ENCODE data around the gene CYP4F22. TPM values are rescaled to one million over a fixed set of nuclear protein-coding genes. Genes with fewer than 3 reads are reported as not detected.
"Not testable (repeated sequence)": the region's sequence is repeated elsewhere in the genome, so short reads cannot be mapped to it uniquely, and the experiment has no call there.

Gene CYP4F22
- total and polyA plus RNA-seq, 10 of the 15 experiments (the other 5 are each of a cell fraction or from before 2014, with no cell fraction given): not detected

DNA sequence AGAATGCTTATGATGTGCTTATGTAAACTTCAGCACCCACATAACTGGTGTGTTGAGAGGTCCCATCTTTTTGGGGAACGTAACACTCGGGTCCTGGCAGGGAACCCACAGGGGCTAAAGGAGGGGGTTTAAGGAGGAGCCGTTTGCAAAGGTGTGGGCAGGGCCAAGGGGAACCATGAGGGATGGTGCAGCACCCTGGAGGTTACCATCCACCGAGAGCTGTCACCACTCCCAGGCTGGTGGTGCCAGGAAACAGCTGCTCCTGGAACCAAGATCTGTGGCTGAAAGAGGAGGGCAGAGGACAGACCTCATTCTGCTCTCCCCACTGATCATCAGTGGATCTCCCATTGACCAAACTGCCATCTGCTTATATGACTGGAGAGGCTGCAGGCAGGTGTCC, 83.5 kb downstream of the CYP4F22 start (continued):
- no peak for TF ChIP-seq TCF3 (IDR thresholded peaks at IDR 0.05; ENCODE audit: borderline replicate concordance, insufficient read depth, low read depth, low read length)
- no peak for TF ChIP-seq POLR2AphosphoS2 (IDR thresholded peaks at IDR 0.05; ENCODE audit: low read depth, low read length)
- no peak for TF ChIP-seq BHLHE40 (IDR thresholded peaks at IDR 0.05; ENCODE audit: borderline replicate concordance in 1 of 2, low read depth in 2 of 2, low read length in 1 of 2)
- TF ChIP-seq, protein P1, sequence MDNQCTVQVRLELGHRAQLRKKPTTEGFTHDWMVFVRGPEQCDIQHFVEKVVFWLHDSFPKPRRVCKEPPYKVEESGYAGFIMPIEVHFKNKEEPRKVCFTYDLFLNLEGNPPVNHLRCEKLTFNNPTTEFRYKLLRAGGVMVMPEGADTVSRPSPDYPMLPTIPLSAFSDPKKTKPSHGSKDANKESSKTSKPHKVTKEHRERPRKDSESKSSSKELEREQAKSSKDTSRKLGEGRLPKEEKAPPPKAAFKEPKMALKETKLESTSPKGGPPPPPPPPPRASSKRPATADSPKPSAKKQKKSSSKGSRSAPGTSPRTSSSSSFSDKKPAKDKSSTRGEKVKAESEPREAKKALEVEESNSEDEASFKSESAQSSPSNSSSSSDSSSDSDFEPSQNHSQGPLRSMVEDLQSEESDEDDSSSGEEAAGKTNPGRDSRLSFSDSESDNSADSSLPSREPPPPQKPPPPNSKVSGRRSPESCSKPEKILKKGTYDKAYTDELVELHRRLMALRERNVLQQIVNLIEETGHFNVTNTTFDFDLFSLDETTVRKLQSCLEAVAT (IDR thresholded peaks at IDR 0.05): no peak
- TF ChIP-seq ZNF24 (IDR thresholded peaks at IDR 0.05): no peak
- TF ChIP-seq HDAC2 (IDR thresholded peaks at IDR 0.05): no peak
- TF ChIP-seq, protein P2, sequence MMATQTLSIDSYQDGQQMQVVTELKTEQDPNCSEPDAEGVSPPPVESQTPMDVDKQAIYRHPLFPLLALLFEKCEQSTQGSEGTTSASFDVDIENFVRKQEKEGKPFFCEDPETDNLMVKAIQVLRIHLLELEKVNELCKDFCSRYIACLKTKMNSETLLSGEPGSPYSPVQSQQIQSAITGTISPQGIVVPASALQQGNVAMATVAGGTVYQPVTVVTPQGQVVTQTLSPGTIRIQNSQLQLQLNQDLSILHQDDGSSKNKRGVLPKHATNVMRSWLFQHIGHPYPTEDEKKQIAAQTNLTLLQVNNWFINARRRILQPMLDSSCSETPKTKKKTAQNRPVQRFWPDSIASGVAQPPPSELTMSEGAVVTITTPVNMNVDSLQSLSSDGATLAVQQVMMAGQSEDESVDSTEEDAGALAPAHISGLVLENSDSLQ (IDR thresholded peaks at IDR 0.05): no peak
- no peak for TF ChIP-seq HDAC6 (IDR thresholded peaks at IDR 0.05; ENCODE audit: unreplicated experiment)

GRCh38 chr19:15592506-15592905, 84.2 kb downstream of the CYP4F22 start:
- CTCF ChIA-PET; H3K4me2 ChIP-seq (ENCODE audit: control insufficient read depth, insufficient read depth); H3K4me3 ChIP-seq; RAD21 ChIA-PET (ENCODE audit: unreplicated experiment); H3K27me3 ChIP-seq (replicated peaks in 1 of 2; ENCODE audit: control insufficient read depth in 2 of 2, insufficient read depth in 2 of 2, low read length in 1 of 2); H2AFZ ChIP-seq (ENCODE audit: control insufficient read depth, low read depth, low read length); in situ Hi-C loops (cut with MboI); H3K4me1 ChIP-seq (ENCODE audit: control insufficient read depth, insufficient read depth, low read length); DNase-seq (ENCODE audit: low read depth, low spot score); POLR2A ChIA-PET; H4K20me1 ChIP-seq (ENCODE audit: control insufficient read depth, insufficient read depth); H3K79me2 ChIP-seq (ENCODE audit: control insufficient read depth, insufficient read depth, low read length); H3K27ac ChIP-seq (ENCODE audit: control insufficient read depth, insufficient read depth); H3K36me3 ChIP-seq (ENCODE audit: control insufficient read depth in 2 of 2, insufficient read depth in 2 of 2, low read length in 1 of 2); H3K9ac ChIP-seq (ENCODE audit: control insufficient read depth, insufficient read depth, low read length); intact Hi-C loops (cut with micrococcal nuclease; ENCODE audit: unreplicated experiment); BruUV-seq (replicated peaks); H3K9me3 ChIP-seq (replicated peaks; ENCODE audit: control insufficient read depth, insufficient read depth, low read length); ATAC-seq; FAIRE-seq; SMC1A ChIA-PET (ENCODE audit: uncharacterized antibody, unreplicated experiment): not testable (repeated sequence)
- WGBS (ENCODE audit: insufficient coverage, insufficient replicate concordance, low lambda C conversion rate, missing lambda C conversion rate): 2% methylated on average over 5 of the region's 5 CpGs

DNA sequence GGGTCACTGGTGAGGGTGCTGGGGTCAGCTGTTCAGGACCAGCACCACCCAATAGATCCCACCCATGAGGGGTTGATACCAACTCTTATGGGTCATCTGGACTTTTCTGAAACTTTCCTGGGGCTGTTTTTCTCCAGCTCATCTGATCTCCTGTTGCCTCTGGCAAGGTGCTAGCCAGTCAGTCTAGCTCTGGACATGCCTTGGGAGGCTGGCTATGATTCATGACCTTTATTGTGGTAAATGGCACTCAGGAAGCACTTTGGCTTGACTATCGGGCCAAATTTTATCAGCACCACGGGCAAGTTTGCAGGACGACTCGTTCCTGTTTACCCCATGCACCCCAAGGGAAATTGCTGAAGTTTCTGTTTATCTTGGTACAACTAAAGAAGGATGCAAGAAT, 85.4 kb downstream of the CYP4F22 start:
- ATAC-seq; SMC1A ChIA-PET (ENCODE audit: uncharacterized antibody, unreplicated experiment); H3K36me3 ChIP-seq (ENCODE audit: control insufficient read depth in 2 of 2, insufficient read depth in 2 of 2, low read length in 1 of 2); H4K20me1 ChIP-seq (ENCODE audit: control insufficient read depth, insufficient read depth); BruUV-seq (replicated peaks); CTCF ChIA-PET; H3K27me3 ChIP-seq (replicated peaks in 1 of 2; ENCODE audit: control insufficient read depth in 2 of 2, insufficient read depth in 2 of 2, low read length in 1 of 2); H3K9me3 ChIP-seq (replicated peaks; ENCODE audit: control insufficient read depth, insufficient read depth, low read length); H3K4me1 ChIP-seq (ENCODE audit: control insufficient read depth, insufficient read depth, low read length); H3K79me2 ChIP-seq (ENCODE audit: control insufficient read depth, insufficient read depth, low read length); H3K4me3 ChIP-seq; POLR2A ChIA-PET; DNase-seq (ENCODE audit: low read depth, low spot score); H3K27ac ChIP-seq (ENCODE audit: control insufficient read depth, insufficient read depth); in situ Hi-C loops (cut with MboI); RAD21 ChIA-PET (ENCODE audit: unreplicated experiment); H3K9ac ChIP-seq (ENCODE audit: control insufficient read depth, insufficient read depth, low read length); intact Hi-C loops (cut with micrococcal nuclease; ENCODE audit: unreplicated experiment); FAIRE-seq; H2AFZ ChIP-seq (ENCODE audit: control insufficient read depth, low read depth, low read length); H3K4me2 ChIP-seq (ENCODE audit: control insufficient read depth, insufficient read depth): not testable (repeated sequence)
- WGBS (ENCODE audit: insufficient coverage, insufficient replicate concordance, low lambda C conversion rate, missing lambda C conversion rate): 14% methylated on average over 4 of the region's 4 CpGs

Measured in GM12878 (cell line).